ENCODE results near the gene UQCRH.
"Not testable (repeated sequence)": the region's sequence is repeated elsewhere in the genome, so short reads cannot be mapped to it uniquely, and the experiment has no call there.

Gene UQCRH

GRCh38 chr1:46333300-46334029, 30.0 kb downstream of the UQCRH start:
- DNase-seq (ENCODE audit: low spot score), result peak; percentile 31

DNA sequence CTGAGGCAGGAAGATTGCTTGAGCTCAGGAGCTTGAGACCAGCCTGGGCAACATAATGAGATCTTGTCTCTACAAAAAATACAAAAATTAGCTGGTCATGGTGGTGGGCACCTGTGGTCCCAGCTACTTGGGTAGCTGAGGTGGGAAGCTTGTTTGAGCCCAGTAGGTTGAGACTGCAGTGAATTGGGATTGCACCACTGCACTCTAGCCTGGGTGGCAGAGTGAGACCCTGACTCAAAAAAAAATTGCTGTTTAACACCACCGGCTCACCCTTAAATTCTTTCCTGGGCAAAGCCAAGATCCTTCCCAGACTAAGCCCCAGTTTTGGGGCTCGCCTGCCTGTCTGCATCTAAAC, 30.5 kb downstream of the UQCRH start:
- DNase-seq (ENCODE audit: low spot score), result no peak

DNA sequence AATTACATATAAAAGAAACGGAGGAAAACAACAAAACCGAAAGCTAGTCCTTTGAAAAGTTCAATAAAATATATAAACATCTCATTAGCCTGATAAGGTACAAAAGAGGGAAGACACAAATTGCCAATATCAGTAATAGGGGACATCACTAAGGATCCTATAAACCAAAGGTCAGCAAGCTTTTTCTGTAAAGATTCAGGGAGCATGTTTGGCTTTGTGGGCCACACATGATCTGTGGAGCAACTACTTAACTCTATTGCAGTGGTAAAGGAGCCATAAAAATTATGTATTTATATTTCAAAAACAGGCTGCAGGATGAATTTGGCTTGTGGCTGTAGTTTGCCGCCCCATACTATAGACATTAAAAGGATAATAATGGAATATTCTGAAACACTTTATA, 31.6 kb downstream of the UQCRH start:
- no peak for DNase-seq (ENCODE audit: low spot score)

- not testable (repeated sequence) for DNase-seq (ENCODE audit: low spot score)
These were observed 33.9 kb downstream of the UQCRH start for GRCh38 chr1:46337409-46337808.

- DNase-seq (ENCODE audit: low spot score), result peak; percentile 94
These were observed 37.1 kb downstream of the UQCRH start, which contains the start of gene NSUN4 for GRCh38 chr1:46340404-46341221. TSS of gene NSUN4 (plus strand) at chr1:46340807. CDS start at chr1:46340827, 20 bp downstream.

- DNase-seq (ENCODE audit: low spot score), result no peak
These were observed 38.0 kb downstream of the UQCRH start for GRCh38 chr1:46341222-46342083.

GRCh38 chr1:46342084-46342656, 38.7 kb downstream of the UQCRH start:
- peak; percentile 40 for DNase-seq (ENCODE audit: low spot score)

DNA sequence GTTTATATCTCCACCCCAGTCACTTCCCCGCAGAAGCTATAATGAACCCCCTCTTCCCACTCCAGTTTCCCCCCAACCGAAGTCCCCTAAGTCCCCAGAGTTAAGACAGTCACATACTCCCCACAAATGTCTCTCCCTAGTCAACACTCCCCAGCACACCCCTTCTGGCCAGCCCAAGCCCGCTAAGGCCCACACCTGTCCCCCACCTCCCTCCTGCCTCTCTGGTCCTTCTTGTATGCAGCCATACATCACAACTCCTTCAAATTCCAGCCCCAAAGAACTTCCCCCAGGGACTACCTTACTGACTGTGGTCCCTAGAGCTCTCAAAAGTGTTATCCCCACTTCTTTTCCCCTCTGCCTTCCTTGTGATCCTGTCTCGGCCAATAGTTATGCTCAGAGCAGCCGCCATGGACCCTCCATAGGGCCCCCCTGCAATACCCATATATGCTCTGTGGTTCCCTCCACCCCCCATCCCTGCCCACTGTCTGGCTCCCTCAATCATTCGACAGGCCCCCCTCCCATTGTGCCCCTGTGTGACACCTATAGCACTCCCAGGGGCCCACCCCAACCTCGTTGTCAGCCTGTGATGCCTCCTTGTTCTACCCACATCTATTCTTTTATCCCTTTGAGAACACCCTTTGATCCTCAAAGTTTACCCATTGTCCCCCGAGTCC, 39.3 kb downstream of the UQCRH start:
- no peak for DNase-seq (ENCODE audit: low spot score)

GRCh38 chr1:46343351-46343695, 39.8 kb downstream of the UQCRH start:
- no peak for DNase-seq (ENCODE audit: low spot score)

GRCh38 chr1:46343705-46344104, 40.2 kb downstream of the UQCRH start:
- DNase-seq (ENCODE audit: low spot score), result no peak

GRCh38 chr1:46344481-46344880, 41.0 kb downstream of the UQCRH start:
- no peak for DNase-seq (ENCODE audit: low spot score)

- no peak for DNase-seq (ENCODE audit: low spot score)
These were observed 41.8 kb downstream of the UQCRH start for GRCh38 chr1:46345281-46345680.

DNA sequence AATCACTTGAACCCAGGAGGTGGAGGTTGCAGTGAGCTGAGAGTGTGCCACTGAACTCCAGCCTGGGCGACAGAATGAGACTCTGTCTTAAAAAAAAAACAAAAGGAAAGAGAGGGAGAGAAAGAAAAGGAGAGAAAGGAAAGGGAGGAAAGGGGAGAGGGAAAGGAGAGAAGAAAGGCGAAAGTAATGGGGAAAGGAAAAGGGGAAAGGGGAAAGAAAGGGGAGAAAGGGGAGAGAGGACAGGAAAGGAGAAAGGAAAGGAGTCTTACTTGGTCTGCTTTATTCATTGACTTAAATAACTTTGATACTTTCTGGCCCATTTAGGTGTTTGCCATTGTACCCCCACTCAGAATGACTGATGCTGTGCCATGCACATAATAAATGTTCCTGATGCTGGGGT, 48.9 kb downstream of the UQCRH start:
- no peak for DNase-seq (ENCODE audit: low spot score)

GRCh38 chr1:46355920-46356319, 52.4 kb downstream of the UQCRH start:
- DNase-seq (ENCODE audit: low spot score), result not testable (repeated sequence)

DNA sequence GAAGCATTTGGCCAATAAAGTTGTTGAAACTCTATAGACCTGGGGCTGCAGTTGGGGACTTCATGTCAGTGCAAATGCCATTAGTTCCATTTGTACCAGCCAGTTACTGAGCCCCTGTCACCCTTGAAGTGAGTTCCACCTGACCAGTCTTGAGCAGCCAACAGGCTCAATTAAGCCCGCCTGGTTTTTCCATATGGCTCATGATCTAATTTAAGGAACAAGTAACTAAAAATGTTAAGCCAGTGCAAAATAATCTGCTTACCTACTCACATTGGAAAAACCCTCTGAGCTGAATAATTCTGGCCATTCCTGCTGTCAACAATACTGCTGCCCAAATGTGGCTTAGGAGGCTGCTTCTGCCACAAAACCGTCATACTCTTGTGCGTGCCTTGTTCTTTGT, 58.7 kb downstream of the UQCRH start:
- DNase-seq (ENCODE audit: low spot score), result no peak

DNA sequence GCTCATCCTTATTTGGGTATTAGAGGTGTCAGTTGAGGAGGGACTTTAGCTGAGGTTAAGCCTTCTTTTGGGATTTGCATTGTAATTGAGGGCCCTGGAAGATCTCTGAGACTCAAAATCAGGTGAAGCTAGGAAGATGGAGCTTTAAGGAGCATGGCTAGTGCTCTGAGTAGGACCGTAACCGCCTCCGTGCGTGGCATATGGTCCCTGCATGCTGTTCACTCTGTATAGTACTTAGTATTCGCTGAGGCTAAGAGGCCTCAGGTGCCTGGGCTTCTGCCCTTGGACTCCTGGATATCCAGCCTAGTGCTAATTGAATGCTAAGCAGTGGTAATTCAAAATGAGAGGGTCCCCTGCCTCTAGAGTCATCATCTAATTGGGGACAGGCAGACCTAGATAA, 59.6 kb downstream of the UQCRH start:
- no peak for DNase-seq (ENCODE audit: low spot score)

GRCh38 chr1:46364612-46365011, 61.1 kb downstream of the UQCRH start:
- DNase-seq (ENCODE audit: low spot score), result peak; percentile 58

DNA sequence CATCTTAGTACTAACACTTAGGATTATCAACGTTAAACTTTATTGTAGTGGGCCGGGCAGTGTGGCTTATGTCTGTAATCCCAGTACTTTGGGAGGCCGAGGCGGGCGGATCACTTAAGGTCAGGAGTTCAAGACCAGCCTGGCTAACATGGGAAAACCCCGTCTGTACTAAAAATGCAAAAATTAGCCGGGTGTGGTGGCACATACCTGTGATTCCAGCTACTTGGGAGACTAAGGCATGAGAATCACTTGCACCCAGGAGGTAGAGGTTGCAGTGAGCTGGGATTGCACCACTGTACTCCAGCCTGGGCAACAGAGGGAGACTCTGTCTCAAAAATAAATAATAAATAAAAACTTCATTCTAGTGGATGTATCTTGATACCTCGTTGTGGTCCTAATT, 62.3 kb downstream of the UQCRH start:
- DNase-seq (ENCODE audit: low spot score), result not testable (repeated sequence)

Measured in AG20443 (cell line).